GM19035 (cell line): ENCODE measurements around the gene ORC6.

Experiments
- ATAC-seq: cut with Tn5 transposase; IDR thresholded peaks from one replicate; pipeline ENCODE4 v1.9.1; 2021; ENCODE audit not compliant: unreplicated experiment

Gene ORC6

GRCh38 chr16:46730801-46731690, 41.6 kb downstream of the ORC6 start:
- no peak for ATAC-seq

- ATAC-seq: no peak
Measured at GRCh38 chr16:46731691-46732555, 42.5 kb downstream of the ORC6 start.

GRCh38 chr16:46732561-46732960, 43.1 kb downstream of the ORC6 start:
- ATAC-seq: no peak

GRCh38 chr16:46733319-46733830, 43.9 kb downstream of the ORC6 start:
- no peak for ATAC-seq

- ATAC-seq: no peak
Measured at GRCh38 chr16:46736695-46737094, 47.2 kb downstream of the ORC6 start.

GRCh38 chr16:46737621-46738214, 48.3 kb downstream of the ORC6 start:
- no peak for ATAC-seq

- no peak for ATAC-seq
Measured at GRCh38 chr16:46739934-46740333, 50.5 kb downstream of the ORC6 start.

GRCh38 chr16:46743232-46743719, 53.8 kb downstream of the ORC6 start:
- no peak for ATAC-seq

- ATAC-seq: no peak
Measured at GRCh38 chr16:46745617-46746016, 56.2 kb downstream of the ORC6 start.

- ATAC-seq: no peak
Measured at GRCh38 chr16:46746821-46747776, 57.6 kb downstream of the ORC6 start.
